Inferior parietal cortex (tissue), 1 donor: ENCODE results near the gene ASS1.
A peak's percentile ranks its signal among the peaks of the same experiment; 100 is the strongest.

ENCODE experiments used
- DNase-seq: peaks from one replicate; pipeline ENCODE4 v3.0.0-alpha.2; 2016; ENCODE audit errors: extremely low spot score

Gene ASS1

DNA sequence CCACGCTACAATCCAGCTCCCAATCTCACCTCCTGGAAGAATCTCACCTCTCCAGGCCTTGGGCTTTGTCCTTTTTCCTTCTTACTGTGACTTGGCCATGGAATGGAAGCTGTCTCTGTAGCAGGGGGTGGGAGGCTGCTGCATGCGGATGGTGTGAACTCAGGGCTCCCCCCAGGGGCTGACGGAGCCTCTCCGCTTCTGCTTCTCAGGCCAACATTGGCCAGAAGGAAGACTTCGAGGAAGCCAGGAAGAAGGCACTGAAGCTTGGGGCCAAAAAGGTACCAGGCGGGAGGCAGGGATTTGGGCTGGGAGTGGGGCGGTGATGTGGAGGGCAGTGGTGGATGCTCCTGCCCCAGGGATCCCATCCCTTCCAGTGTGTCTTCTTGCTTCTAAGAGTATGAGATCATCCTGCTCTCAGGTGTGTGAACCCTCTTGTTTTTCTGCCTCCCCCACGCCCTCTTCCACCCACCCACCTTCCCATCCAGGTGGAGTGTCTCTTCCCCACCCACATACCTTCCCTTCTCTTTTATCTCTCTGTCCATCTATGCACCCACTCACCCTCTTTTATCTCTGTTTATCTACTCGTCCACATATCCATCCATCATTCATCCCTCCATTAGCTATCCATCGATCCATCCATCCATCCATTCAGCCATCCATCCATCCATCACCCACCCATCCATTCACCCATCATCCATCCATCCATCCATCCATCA lies 9.5 kb downstream of the ASS1 start:
- DNase-seq, result no peak

DNA sequence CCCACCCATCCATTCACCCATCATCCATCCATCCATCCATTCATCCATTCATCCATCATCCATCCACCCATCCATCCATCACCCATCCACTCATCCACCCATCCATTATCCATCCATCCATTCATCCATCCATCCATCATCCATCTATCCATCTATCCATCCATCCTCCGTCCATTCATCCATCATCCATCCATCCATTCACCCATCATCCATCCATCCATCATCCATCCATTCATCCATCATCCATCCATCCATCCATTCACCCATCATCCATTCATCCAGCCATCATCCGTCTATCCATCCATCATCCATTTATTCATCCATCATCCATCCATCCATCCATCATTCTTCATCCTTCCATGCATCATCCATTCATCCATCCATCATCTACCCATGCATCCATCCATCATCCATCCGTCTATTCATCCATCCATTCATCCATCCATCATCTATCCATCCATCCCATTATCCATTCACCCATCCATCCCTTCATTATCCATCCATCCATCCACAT lies 10.1 kb downstream of the ASS1 start:
- no peak for DNase-seq

DNA sequence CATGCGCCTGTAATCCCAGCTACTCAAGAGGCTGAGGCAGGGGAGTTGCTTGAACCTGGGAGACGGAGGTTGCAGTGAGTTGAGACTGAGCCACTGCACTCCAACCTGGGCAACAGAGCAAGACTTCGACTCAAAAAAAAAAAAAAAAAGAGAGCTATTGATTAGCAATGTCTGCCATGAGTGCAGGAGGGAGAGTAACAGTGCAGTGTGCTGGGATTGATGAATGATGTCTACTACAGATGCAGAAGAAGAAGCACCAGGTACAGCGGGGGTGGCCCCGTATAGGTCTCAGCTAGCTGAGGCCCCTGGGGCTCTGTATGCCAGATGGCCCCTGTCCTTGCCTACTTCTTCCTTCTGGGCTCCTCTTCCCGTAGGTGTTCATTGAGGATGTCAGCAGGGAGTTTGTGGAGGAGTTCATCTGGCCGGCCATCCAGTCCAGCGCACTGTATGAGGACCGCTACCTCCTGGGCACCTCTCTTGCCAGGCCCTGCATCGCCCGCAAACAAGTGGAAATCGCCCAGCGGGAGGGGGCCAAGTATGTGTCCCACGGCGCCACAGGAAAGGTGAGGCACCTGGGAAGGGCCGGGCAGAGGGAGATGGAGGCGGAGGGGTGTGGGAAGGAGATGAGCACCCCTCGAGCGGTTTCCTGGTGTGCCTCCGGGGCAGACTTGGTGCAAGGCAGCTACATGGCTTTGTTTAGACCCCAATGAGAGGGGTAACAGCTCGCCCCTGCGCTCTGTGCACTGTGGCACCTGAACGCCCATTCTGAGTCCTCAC lies 13.5 kb downstream of the ASS1 start:
- no peak for DNase-seq

DNA sequence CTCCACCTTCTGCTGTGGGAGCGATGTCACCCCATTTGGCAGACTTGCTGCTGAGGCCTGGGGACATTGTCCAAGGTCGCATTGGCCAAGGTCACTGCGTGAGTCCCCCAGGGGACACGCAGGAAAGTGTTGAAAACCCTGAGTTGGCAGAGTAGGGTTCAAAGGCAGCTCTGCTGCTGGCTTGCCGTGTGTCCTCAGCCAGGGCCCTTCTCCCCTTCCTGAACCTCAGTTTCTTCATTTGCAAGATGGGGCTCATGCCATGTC lies 14.0 kb downstream of the ASS1 start:
- no peak for DNase-seq

DNA sequence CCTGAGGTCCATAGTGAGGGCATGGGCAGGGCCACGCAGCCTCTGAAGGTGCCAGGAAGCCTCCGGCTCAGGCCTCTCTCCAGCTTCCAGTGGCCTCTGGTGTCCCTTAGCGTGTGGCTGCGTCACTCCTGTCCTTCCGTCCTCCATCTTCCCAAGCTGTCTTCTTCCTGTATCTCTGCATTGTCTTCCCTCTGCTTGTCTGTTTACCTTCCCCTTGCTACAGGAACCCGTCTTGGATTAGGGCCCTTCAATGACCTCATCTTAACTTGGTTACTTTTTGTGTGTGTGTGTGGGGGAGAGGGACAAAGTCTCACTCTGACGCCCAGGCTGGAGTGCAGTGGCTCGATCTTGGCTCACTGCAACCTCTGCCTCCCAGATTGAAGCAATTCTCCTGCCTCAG lies 14.4 kb downstream of the ASS1 start:
- DNase-seq, result no peak

DNA sequence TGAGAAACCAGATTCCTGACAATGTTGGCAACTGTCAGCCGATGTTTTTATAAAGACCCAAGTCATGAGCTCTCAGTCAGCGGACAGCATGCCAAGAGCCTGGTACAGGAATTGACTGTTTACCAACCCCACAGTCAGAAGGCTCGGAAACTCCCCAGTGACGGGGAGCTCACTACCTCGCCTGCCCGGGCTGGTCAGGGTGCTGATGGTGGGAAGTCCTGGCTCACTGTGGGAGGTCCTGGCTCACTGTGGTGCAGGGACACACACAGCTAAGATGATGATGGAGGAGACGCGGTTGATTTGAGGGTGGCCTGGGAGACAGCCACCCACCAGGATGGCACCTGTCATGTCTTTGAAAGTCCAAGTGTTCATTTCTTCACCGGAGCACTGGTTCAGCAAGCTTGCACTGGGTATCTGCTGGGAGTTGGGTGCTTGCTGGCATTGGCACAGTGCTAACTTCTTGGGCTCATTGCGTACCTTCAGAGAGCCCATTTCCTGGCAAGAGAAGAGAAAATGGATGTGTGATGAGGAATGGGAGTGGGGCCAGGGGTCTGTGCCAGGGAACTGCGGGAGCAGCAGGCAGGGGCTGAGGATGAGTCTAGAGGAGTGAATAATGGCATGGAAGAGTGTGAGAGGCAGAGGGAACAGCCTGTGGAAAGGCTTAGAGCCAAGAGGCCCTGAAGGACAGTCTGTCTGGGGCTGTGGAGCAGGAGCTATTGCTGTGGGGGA lies 15.3 kb downstream of the ASS1 start:
- DNase-seq, result no peak

DNA sequence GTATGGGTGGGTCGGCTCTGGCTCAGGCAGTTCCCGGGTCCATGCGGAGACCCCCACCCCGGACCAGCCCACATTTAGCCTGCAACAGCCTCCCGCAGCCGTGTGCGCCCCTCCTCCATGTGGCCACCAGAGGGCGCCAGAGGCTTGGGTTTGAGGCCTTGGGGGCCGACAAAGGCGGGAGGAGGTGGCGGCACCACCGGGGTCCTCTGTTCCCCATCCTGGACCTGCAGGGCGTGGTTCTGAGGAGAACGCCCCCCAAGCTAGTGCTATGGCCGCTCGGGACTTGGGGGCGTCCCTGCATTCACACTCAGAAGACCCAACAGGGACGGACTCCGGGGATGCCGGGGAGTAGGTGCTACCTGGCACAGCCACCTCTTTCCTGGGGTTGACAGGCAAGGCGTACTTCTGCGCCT lies 16.5 kb downstream of the ASS1 start:
- peak; percentile 66 for DNase-seq

DNA sequence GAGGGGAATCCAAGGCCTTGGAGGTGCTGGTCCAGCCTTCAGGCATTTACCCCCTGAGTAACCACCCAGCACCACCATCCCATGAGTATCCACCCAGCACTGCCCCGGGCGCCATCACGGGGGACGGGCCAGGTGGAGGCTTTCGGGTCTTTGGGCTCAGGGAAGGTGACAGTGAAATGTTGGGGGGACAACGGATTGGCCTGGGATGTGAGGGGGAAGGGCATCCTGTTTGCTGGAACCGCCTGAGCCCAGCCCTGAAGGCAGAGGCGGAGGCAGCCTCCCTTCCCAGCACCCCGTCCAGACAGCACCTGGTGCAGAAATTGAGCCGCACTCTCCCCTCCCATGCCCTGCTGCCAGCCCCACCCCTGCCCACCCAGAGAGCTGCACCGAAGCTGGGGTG lies 17.0 kb downstream of the ASS1 start:
- no peak for DNase-seq

DNA sequence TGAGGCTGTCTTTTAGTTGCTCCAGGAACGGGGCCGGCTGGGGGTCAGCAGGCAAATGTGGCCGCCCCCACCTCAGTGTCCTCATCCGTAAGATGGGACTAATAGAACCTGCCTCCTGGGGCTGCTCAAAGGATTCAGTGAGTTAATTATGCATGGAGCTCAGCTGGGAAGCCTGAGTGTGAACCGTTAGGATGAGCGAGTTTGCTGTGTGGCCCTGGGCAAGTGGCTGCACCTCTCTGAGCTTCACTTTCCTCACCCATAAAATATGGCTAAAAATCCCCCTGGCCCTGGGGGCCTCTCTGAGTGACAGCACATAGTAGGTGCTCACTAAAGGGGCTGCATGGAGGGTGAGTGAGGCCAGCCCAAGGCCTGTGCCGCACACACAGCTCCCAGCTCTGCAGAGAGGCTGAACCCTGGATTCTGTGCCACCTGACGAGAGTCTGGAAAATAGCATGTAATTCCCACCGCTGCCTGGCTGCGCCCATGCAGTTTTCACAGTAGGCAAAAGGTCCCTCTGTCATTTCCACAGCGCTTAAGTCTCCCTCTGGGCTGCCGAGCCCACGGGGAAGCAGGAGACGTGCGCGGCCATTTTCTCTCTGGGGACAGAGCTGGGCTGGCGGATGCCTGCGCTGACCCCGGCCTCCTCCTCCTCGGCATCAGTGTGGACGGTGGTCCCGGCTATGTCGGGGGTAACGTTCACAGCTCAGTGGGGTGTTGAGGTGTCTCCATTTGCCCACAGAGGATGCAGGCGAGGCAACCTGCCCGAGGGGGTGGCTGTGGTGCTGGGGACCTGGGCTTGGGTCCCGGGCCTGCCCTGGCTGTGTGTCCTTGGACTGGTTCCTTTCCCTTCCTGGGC lies 18.2 kb downstream of the ASS1 start:
- no peak for DNase-seq

DNA sequence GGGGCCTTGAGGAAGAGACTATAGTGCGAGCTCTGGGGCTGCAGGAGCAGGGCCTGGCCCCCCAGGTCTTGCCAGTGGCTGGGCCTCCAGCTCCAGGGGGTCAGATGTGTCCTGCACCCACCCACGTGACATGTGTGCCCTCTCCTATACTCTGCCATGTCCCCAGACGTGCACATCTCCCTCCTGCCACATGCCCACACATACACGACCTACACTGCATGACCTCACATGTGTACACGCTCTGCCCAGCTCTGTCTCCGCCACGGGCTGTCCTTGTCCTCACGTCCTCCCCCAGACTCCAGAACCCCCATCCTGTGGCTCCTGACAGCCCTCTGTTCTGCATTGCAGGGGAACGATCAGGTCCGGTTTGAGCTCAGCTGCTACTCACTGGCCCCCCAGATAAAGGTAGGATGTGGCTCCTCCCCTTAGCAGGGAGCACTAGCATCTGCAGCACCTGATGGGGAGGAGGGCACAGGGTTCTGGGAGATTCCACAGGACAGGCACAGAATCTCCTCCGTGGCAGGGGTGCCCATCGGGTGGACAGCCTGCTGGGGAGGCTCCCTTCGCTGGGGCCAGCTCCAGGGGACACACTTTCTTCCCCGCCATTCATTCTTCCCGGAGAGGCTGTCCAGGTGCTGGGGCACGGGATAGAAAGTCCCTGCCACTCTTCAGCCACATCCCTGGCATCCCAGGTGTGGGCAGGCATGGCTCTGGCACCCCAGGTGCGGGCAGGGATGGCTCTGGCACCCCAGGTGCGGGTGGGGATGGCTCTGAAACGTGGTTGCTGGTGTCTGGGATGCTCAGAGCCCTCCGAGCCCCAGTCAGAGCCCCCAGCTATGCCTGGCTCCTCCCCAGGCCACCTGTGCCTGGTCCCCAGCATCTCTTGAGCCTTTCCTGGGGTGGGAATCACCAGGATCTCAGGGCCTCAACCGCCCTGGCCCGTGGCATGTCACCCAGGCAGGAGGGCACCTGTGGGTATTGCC lies 19.3 kb downstream of the ASS1 start:
- DNase-seq, result no peak

DNA sequence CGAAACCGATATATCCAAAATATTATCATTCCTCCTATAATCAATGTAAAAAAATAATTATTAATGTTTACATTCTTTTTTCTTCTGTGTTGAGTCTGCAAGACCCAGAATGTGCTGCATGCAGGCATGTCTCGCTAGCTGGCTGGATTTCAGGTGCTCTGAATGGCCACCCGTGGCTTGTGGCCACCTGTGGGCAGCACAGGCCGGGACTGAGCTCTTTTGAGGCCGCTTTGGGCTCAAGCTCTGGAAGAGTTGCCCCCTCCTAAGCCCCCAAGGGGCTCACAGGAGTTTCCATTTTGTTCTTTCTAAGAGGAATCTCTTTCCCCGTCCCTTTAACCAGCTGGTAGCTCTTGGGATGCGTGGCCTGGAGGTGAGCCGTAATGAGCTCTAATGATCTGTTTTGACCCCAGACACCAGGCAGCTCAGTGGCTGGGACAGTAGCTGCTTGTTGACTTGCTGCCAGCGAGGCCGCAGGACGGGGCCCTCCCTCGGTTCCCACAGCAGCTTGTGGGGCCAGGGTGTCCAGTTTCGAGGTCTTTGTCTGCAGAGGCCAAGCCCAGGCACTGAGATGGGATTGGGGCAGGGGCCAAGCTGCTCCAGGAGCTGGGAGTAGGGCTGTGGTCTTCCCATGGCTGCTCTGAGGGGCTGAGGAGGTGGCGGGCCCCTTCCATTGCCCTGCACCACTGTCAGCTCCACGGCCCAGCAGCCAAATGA lies 20.8 kb downstream of the ASS1 start:
- no peak for DNase-seq

DNA sequence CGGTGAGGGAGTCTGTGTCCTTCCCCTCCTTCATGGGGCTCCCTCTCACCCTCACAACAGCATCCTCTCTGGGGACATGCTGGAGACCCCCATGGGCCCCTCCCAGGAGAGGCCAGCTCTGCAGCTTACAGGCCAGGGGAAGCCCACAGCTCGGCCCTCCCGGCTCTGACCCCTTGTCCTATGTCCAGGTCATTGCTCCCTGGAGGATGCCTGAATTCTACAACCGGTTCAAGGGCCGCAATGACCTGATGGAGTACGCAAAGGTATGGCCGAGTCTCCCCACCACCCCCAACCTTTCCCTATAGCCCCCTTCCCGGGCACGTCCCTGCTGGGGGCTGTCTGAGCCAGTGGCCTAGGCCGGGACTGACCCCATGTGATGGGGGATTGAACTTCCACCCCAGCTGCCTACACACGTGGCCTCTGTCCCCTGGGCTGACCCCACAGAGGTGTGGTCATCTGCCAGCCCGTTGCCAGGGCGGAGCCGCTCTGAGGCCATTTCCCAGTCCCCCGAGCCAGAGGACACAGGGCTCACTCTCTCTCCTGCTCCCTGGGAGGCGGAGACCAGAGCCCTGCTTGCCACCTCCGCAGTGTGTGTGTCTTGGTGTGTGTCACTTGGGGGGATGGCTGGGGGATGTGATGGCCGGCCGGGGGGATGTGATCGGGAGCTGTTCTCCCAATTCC lies 21.9 kb downstream of the ASS1 start:
- no peak for DNase-seq

DNA sequence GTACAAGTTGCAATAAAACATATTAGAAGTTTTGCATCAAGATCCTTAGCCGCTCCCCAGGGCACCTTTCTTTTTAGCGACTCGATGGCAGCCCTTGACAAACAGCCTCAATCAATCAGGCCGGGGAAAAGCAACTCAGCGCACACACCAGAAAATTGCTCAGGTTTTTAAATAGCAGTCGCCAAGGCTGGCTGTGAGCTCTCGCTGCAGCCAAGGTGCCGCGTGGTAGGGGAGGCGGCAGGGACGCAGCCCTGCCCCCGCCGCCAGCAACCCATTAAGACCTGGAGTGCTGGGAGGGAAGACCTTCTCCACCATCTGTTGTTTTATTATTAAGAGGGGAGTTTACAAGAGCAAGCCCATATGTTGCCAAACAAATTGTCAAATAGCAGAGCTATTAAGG lies 22.6 kb downstream of the ASS1 start:
- no peak for DNase-seq

DNA sequence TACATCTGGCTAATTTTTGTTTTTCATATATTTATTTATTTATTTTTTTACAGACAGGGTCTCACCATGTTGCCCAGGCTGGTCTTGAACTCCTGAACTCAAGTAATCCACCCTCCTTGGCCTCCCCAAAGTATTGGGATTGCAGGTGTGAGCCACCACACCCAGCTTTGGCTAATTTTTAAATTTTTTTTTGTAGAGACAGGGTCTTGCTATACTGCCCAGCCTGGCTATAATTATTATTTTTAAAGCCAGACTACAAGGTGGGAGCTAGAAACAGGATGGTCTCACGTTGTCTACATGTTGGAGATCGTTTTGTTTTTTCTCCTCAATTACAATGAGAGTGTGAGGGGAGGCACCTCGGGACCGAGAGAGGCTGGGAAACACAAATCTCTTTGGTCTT lies 23.8 kb downstream of the ASS1 start:
- DNase-seq, result no peak

DNA sequence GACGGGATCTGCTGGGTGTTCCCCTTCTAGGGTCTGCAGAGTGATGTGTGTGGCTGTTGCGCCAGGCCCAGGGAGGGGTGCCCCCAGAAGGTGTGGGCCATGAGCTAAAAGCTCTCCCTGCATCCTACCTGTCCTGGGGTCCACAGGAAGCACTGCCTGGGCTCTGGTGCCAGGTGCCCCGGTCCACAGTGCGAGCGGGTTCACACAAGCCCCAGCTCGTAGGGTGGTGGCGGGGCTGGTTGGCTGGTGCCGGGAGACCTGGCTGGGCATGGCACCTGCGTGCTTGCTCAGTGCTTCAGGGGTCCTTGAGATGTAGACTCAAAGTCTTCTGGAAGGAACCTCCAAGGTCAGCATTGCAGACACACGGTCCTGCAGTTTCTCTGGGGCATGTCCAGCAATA lies 25.5 kb downstream of the ASS1 start:
- DNase-seq, result no peak

DNA sequence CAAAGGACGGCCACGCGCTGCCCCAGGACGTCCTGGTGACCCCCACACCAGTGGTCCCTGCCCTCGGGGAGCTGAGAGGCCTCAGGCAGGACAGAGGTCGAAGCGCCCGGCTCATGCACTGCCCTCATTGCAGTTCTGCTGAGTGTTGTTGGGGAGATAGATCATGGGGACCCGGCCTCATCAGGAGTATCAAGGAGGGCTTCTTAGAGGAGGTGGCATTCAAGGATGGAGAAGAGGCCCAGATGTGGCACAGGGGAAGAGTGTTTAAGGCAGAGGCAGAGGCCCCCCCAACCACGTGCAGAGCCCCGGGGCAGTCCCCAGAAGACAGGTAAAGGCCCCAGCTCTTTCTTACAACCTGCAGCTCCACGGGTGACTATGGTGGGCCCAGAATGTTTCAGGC lies 26.2 kb downstream of the ASS1 start:
- no peak for DNase-seq

DNA sequence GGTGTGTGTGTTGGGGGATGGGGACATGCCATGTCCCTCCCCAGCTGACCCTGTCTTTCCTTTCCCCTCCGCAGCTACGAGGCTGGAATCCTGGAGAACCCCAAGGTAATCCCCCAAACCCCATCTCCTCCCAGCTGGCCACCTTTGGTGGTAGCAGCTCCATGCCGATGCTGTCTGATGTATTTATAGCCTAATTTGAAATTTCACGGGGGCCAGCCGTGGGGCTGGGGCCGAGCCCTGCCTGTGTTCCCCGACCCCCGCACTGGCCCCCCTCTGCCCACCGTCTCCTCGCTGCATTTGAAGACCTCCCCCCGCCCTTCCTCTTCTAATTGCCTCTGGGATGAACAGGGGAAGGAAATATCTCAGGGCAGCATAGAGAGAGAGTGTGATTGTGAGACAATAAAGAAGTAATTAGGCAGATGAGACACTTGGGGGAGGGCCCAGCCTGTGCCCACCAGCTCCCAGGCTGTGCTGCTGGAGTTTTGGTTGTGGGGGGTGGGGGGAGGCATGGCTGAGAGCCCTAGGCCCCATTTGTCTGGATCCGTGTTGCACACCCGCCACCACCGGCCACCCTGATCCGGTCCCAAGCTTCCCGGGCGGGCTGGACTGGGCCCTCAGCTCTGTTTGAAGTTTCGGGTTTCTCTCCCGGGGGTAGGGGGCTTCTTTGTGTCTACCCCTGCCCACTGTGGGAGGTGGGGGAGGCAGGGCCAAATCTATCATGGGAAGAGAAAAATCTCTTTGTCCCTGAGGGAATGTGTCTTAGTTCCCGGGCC lies 26.8 kb downstream of the ASS1 start:
- no peak for DNase-seq

DNA sequence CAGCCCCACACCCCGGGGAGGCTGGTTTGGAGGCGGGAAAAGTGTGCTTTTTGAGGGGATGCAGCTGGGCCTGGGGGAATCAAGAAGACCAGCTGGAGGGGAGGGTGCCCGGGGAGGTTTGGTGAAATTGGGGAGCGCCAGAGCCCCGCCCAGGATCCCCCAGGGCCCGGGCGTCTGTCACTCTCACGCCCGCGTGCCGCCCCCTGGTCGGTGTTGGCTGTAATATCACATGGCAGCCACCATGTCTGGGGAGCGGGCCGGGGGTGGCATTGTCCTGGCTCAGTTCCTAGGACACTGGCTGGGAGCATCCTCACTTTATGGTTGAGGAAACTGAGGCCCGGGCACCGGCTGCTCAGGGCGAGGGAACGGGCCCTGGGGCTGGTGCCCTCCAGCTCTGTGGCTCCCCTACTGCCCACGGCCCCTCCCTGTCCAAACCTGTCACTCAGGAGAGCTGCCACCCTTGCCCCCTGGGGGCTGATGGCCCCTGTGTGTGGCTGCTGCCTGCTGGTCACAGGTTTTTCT lies 27.5 kb downstream of the ASS1 start:
- no peak for DNase-seq
